Measurements from ENCODE around the gene ZNF536. TPM values are rescaled to one million over a fixed set of nuclear protein-coding genes. Genes with fewer than 3 reads are reported as not detected.

Gene ZNF536
- total and polyA plus RNA-seq, 12 donors = 2.3 to 10.8 (median 6.4) TPM

GRCh38 chr19:30469774-30470173, 97.6 kb downstream of the ZNF536 start:
- no peaks in the 10 kb centered on the region for H3K36me3 ChIP-seq (replicated peaks in 1 of 2)
- TF ChIP-seq CTCF (IDR thresholded peaks at IDR 0.05) (no peak), POLR2A (IDR thresholded peaks at IDR 0.05) (no peak)
- no peak overlapping the region for H3K4me3 ChIP-seq
- DNase-seq = no peak
- no peak overlapping the region for H3K27ac ChIP-seq
- H3K9me3 ChIP-seq (replicated peaks in 1 of 3) = no peaks in the 10 kb centered on the region
- WGBS, 4 donors = 65 to 81% (median 72%) methylated on average over 5 of the region's 5 CpGs
- intact Hi-C loops (cut with DNase I) = no loop called here
- H3K27me3 ChIP-seq = no peaks in the 10 kb centered on the region
- no peaks in the 10 kb centered on the region for H3K4me1 ChIP-seq (replicated peaks in 1 of 2)

GRCh38 chr19:30471441-30471840, 99.3 kb downstream of the ZNF536 start:
- Histone ChIP-seq H3K36me3 (replicated peaks in 1 of 2) (no peaks in the 10 kb centered on the region), H3K4me1 (replicated peaks in 1 of 2) (no peaks in the 10 kb centered on the region), H3K27ac (no peak overlapping the region), H3K27me3 (no peaks in the 10 kb centered on the region), H3K9me3 (replicated peaks in 1 of 3) (no peaks in the 10 kb centered on the region), H3K4me3 (no peak overlapping the region)
- no peak for DNase-seq
- intact Hi-C loops (cut with DNase I) = no loop called here
- no peak for TF ChIP-seq CTCF (IDR thresholded peaks at IDR 0.05)
- TF ChIP-seq POLR2A (IDR thresholded peaks at IDR 0.05) = no peak
- 89 to 97% (median 94%) methylated on average over 4 of the region's 4 CpGs for WGBS, 4 donors

- H3K9me3 ChIP-seq (replicated peaks in 1 of 3) = no peaks in the 10 kb centered on the region
- no peak overlapping the region for H3K4me3 ChIP-seq
- no peaks in the 10 kb centered on the region for H3K4me1 ChIP-seq (replicated peaks in 1 of 2)
- no peak for DNase-seq
- intact Hi-C loops (cut with DNase I) = no loop called here
- no peak overlapping the region for H3K27ac ChIP-seq
- no peaks in the 10 kb centered on the region for H3K27me3 ChIP-seq
- TF ChIP-seq POLR2A (IDR thresholded peaks at IDR 0.05) (no peak), CTCF (IDR thresholded peaks at IDR 0.05) (no peak)
- H3K36me3 ChIP-seq (replicated peaks in 1 of 2) = no peaks in the 10 kb centered on the region
- WGBS, 4 donors = 82 to 91% (median 86%) methylated on average over 5 of the region's 5 CpGs
These were observed 101.2 kb downstream of the ZNF536 start for GRCh38 chr19:30473334-30473867.

- DNase-seq = no peak
- intact Hi-C loops (cut with DNase I) = no loop called here
- H3K4me1 ChIP-seq (replicated peaks in 1 of 2) = peaks cover 0 to 10% of the 10 kb centered on the region in 2 donors
- no peaks in the 10 kb centered on the region for H3K9me3 ChIP-seq (replicated peaks in 1 of 3)
- no peaks in the 10 kb centered on the region for H3K36me3 ChIP-seq (replicated peaks in 1 of 2)
- no peak for TF ChIP-seq POLR2A (IDR thresholded peaks at IDR 0.05)
- no peak for TF ChIP-seq CTCF (IDR thresholded peaks at IDR 0.05)
- no peak overlapping the region for H3K4me3 ChIP-seq
- 89 to 93% (median 92%) methylated on average over 2 of the region's 2 CpGs for WGBS, 4 donors
- H3K27me3 ChIP-seq = no peaks in the 10 kb centered on the region
- H3K27ac ChIP-seq = no peak overlapping the region
These were observed 104.8 kb downstream of the ZNF536 start for GRCh38 chr19:30476997-30477396.
